ENCODE measurements around the gene GUCA1C. TPM values are rescaled to one million over a fixed set of nuclear protein-coding genes. Genes with fewer than 3 reads are reported as not detected.

Gene GUCA1C
- total and polyA plus RNA-seq, 9 of the 15 experiments (the other 6 are each of a cell fraction or from before 2014, with no cell fraction given) = not detected

GRCh38 chr3:108951820-108952501 is 1.7 kb downstream of the GUCA1C start:
- no peak overlapping the region for H3K27ac ChIP-seq (ENCODE audit: extremely low read depth, low read depth, low read length)
- WGBS (ENCODE audit: insufficient coverage, low coverage, missing lambda C conversion rate) = 0% methylated on average over 7 of the region's 7 CpGs
- no peaks in the 10 kb centered on the region for H3K9me3 ChIP-seq (replicated peaks; ENCODE audit: control insufficient read depth, insufficient read depth, low read depth, low read length)
- intact Hi-C loops (cut with micrococcal nuclease) = no loop called here
- no peaks in the 10 kb centered on the region for H3K9me1 ChIP-seq (ENCODE audit: control insufficient read depth, insufficient read depth, low read length)
- no TSS peak for BruUV-seq (replicated peaks)
- H3K4me2 ChIP-seq (ENCODE audit: insufficient read depth, low read length) = no peak overlapping the region
- H3K27me3 ChIP-seq (ENCODE audit: control insufficient read depth in 2 of 2, insufficient read depth in 2 of 2, low read length in 2 of 2) = no peaks in the 10 kb centered on the region
- no peak overlapping the region for H3K9ac ChIP-seq (ENCODE audit: insufficient read depth in 1 of 2, low read depth in 2 of 2, low read length in 2 of 2)
- no peak for FAIRE-seq
- DNase-seq (ENCODE audit: extremely low read depth in 1 of 4, low spot score in 3 of 4) = no peak
- no peaks in the 10 kb centered on the region for H3K36me3 ChIP-seq (ENCODE audit: control insufficient read depth, insufficient read depth, low read length)
- no peak overlapping the region for H3K4me3 ChIP-seq
- no peak for ATAC-seq
- in situ Hi-C loops (cut with MboI) = no loop called here
- H4K20me1 ChIP-seq (replicated peaks; ENCODE audit: control insufficient read depth, insufficient read depth, low read length) = no peaks in the 10 kb centered on the region
- H3K79me2 ChIP-seq (ENCODE audit: control insufficient read depth, insufficient read depth, low read length) = no peaks in the 10 kb centered on the region
- H3K4me1 ChIP-seq (replicated peaks in 1 of 2; ENCODE audit: control insufficient read depth in 2 of 2, insufficient read depth in 2 of 2, low read length in 2 of 2) = no peaks in the 10 kb centered on the region
- TF ChIP-seq ZNF347 (CRISPR knock-in tag; IDR thresholded peaks at IDR 0.05; ENCODE audit: low read depth) (no peak), HDAC8 (tag; IDR thresholded peaks at IDR 0.05) (no peak), XRCC4 (IDR thresholded peaks at IDR 0.05; ENCODE audit: extremely low read depth, insufficient read depth, insufficient read length) (no peak), RFX7 (CRISPR knock-in tag; IDR thresholded peaks at IDR 0.05) (no peak)
- TF ChIP-seq, protein P1, sequence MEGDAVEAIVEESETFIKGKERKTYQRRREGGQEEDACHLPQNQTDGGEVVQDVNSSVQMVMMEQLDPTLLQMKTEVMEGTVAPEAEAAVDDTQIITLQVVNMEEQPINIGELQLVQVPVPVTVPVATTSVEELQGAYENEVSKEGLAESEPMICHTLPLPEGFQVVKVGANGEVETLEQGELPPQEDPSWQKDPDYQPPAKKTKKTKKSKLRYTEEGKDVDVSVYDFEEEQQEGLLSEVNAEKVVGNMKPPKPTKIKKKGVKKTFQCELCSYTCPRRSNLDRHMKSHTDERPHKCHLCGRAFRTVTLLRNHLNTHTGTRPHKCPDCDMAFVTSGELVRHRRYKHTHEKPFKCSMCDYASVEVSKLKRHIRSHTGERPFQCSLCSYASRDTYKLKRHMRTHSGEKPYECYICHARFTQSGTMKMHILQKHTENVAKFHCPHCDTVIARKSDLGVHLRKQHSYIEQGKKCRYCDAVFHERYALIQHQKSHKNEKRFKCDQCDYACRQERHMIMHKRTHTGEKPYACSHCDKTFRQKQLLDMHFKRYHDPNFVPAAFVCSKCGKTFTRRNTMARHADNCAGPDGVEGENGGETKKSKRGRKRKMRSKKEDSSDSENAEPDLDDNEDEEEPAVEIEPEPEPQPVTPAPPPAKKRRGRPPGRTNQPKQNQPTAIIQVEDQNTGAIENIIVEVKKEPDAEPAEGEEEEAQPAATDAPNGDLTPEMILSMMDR (IDR thresholded peaks at IDR 0.05 in 2 of 3, conservative IDR thresholded peaks at IDR 0.05 in 1 of 3; ENCODE audit: insufficient read depth in 2 of 3, low read depth in 1 of 3, low read length in 3 of 3) = no peak
- TF ChIP-seq, protein P2, sequence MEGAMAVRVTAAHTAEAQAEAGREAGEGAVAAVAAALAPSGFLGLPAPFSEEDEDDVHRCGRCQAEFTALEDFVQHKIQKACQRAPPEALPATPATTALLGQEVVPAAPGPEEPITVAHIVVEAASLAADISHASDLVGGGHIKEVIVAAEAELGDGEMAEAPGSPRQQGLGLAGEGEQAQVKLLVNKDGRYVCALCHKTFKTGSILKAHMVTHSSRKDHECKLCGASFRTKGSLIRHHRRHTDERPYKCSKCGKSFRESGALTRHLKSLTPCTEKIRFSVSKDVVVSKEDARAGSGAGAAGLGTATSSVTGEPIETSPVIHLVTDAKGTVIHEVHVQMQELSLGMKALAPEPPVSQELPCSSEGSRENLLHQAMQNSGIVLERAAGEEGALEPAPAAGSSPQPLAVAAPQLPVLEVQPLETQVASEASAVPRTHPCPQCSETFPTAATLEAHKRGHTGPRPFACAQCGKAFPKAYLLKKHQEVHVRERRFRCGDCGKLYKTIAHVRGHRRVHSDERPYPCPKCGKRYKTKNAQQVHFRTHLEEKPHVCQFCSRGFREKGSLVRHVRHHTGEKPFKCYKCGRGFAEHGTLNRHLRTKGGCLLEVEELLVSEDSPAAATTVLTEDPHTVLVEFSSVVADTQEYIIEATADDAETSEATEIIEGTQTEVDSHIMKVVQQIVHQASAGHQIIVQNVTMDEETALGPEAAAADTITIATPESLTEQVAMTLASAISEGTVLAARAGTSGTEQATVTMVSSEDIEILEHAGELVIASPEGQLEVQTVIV (CRISPR knock-in tag; IDR thresholded peaks at IDR 0.05; ENCODE audit: borderline replicate concordance) = no peak
- POLR2A ChIA-PET = no interaction called here
- CTCF ChIA-PET (ENCODE audit: low intra/inter-chr PET ratio) = no interaction called here
- no peak overlapping the region for H2AFZ ChIP-seq (ENCODE audit: low read depth, low read length)

Measured in K562 (cell line).